Osteoblast (primary cell): Measurements from ENCODE around the gene CHN2. TPM values are rescaled to one million over a fixed set of nuclear protein-coding genes. Genes with fewer than 3 reads are reported as not detected.

Experiments used
- DNase-seq: peaks from one replicate; pipeline ENCODE4 v3.0.0; 2011; ENCODE audit warnings: low spot score, mixed read lengths; ENCODE audit not compliant: insufficient read length; ENCODE audit errors: missing footprints
- H2AFZ ChIP-seq: 2 replicates; pipeline ENCODE4 v1.6.0; 2011; ENCODE audit warnings: mild to moderate bottlenecking, low read length
- H3K27ac ChIP-seq: 2 replicates; pipeline ENCODE4 v1.5.1; 2011; ENCODE audit warnings: mild to moderate bottlenecking, low read depth, low read length, moderate library complexity
- H3K27me3 ChIP-seq: 2 replicates; pipeline ENCODE4 v1.6.0; 2012; ENCODE audit warnings: mild to moderate bottlenecking, control low read depth, inconsistent platforms, low read length, moderate library complexity; ENCODE audit not compliant: insufficient read depth
- H3K36me3 ChIP-seq: 2 replicates; pipeline ENCODE4 v1.5.1; 2011; ENCODE audit warnings: mild to moderate bottlenecking, low read length, control low read depth, moderate library complexity; ENCODE audit not compliant: insufficient read depth
- H3K4me1 ChIP-seq: 2 replicates; pipeline ENCODE4 v1.5.1; 2011; ENCODE audit warnings: mild to moderate bottlenecking, low read length, control low read depth, moderate library complexity; ENCODE audit not compliant: insufficient read depth
- H3K4me2 ChIP-seq: 2 replicates; pipeline ENCODE4 v1.6.0; 2011; ENCODE audit warnings: mild to moderate bottlenecking, low read length; ENCODE audit not compliant: insufficient read depth
- H3K4me3 ChIP-seq: fragments of 200-600 bp; sonication (generic); 3 replicates; pipeline ENCODE4 v1.5.1; 2012; ENCODE audit warnings: mild to moderate bottlenecking, low read length, inconsistent platforms; ENCODE audit not compliant: insufficient read depth
- H3K79me2 ChIP-seq: 2 replicates; pipeline ENCODE4 v1.6.0; 2012; ENCODE audit warnings: mild to moderate bottlenecking, low read length, control low read depth, inconsistent platforms; ENCODE audit not compliant: insufficient read depth
- H3K9me3 ChIP-seq: 2 replicates; pipeline ENCODE4 v1.5.1; 2011; ENCODE audit warnings: low read depth, low read length, control low read depth
- H4K20me1 ChIP-seq: 2 replicates; pipeline ENCODE4 v1.6.0; 2012; ENCODE audit warnings: mild to moderate bottlenecking, low read length, control low read depth; ENCODE audit not compliant: insufficient read depth
- total RNA-seq: library from RNA; depleted of rRNA; stranded (reverse); fragments of >200 nt; gene quantifications from 2 replicates; pipeline ENCODE4 v1.2.3, GENCODE V29; 2012
- TF ChIP-seq, protein P1 (sequence below): IDR thresholded peaks from 2 replicates; pipeline ENCODE4 v1.5.1; 2011; ENCODE audit warnings: mild to moderate bottlenecking, low read depth, low read length, moderate library complexity; ENCODE audit errors: extremely low read depth

Gene CHN2
- total RNA-seq, 1 donor, result under 0.01 TPM

DNA sequence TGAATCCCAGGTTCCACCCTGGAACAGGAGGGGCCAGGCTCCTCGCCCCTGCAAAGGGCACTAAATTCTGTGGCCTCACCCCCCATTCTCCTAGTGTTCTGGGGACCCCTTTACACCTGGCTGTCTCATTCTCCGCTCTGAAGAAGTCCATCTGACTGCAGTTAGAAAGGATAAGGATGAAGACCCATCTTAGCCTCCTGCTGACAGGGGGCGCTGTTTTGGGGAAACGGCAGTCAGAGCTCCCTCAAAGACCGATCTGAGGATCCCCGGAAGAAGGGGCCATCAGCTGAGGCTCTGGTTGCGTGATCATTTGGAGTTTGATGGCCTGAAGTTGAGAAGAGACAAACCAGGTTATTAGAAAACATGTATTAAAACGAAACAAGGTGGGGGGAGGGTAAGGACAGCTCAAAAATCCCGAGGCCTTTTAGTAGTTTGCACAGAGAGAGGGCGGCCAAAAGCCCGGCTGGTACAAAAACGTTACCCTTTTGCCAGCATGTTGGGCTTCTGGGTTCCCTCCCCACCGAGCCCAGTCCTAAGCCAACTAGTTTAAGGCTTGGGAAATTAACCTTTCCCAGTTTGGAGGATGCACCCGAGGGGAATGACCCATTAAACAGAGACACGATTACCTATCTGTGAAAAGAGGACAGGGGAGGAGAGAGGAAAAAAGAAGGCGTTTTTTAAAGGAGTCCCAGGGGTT, 102.8 kb downstream of the CHN2 start:
- TF ChIP-seq, protein P1, sequence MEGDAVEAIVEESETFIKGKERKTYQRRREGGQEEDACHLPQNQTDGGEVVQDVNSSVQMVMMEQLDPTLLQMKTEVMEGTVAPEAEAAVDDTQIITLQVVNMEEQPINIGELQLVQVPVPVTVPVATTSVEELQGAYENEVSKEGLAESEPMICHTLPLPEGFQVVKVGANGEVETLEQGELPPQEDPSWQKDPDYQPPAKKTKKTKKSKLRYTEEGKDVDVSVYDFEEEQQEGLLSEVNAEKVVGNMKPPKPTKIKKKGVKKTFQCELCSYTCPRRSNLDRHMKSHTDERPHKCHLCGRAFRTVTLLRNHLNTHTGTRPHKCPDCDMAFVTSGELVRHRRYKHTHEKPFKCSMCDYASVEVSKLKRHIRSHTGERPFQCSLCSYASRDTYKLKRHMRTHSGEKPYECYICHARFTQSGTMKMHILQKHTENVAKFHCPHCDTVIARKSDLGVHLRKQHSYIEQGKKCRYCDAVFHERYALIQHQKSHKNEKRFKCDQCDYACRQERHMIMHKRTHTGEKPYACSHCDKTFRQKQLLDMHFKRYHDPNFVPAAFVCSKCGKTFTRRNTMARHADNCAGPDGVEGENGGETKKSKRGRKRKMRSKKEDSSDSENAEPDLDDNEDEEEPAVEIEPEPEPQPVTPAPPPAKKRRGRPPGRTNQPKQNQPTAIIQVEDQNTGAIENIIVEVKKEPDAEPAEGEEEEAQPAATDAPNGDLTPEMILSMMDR, result peak; percentile 18
- H3K4me2 ChIP-seq, result no peak overlapping the region
- no peak overlapping the region for H2AFZ ChIP-seq
- peaks cover 15% of the 10 kb centered on the region for H3K27me3 ChIP-seq
- H3K27ac ChIP-seq, result no peak overlapping the region
- H3K9me3 ChIP-seq, result no peaks in the 10 kb centered on the region
- H3K79me2 ChIP-seq, result no peaks in the 10 kb centered on the region
- no peaks in the 10 kb centered on the region for H3K36me3 ChIP-seq
- DNase-seq, result no peak
- no peaks in the 10 kb centered on the region for H4K20me1 ChIP-seq
- no peak overlapping the region for H3K4me3 ChIP-seq
- H3K4me1 ChIP-seq, result no peaks in the 10 kb centered on the region

DNA sequence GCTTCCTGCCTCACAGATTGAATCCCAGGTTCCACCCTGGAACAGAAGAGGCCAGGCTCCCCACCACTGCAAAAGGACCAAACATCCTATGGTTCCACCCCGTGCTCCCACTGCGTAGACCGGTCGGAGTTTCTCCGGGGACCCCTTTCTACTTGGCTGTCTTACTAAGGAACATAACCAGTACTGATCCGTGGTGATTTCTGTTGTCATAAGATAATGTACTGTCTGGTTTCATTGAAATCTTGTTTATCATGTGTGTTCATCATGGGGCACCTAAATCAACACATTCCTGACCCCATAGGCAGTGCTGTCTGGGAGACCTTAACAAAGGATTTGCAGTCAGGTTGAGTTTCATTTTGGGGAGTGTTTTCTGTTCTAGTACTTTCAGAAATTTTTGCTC, 104.5 kb downstream of the CHN2 start:
- Histone ChIP-seq H2AFZ (no peak overlapping the region), H3K27ac (no peak overlapping the region), H3K4me1 (no peaks in the 10 kb centered on the region), H3K9me3 (no peaks in the 10 kb centered on the region), H3K4me2 (no peak overlapping the region), H3K27me3 (peaks cover 15% of the 10 kb centered on the region), H3K36me3 (no peaks in the 10 kb centered on the region), H3K4me3 (no peak overlapping the region), H4K20me1 (no peaks in the 10 kb centered on the region), H3K79me2 (no peaks in the 10 kb centered on the region)
- no peak for DNase-seq
- TF ChIP-seq, protein P1, result no peak

DNA sequence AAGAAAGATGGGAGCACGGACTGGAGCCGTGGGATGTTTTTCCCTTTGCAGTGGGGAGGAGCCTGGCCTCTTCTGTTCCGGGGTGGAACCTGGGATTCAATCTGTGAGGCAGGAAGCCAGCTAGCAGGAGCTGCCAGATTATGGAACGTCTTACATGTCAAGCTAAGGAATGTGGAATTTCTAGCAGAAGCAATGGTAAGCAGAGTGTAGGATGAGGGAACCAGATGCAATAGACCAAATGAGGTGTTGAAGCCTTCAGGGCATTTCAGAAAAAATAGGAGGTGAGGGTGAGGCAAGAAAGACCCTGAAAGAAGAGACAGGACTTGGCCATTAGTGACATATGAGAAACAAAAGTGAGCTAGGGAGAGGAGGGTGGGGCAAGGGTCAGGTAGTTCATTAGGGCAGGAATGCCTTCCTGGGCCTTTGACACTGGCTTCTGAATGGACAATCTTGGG, 105.5 kb downstream of the CHN2 start:
- TF ChIP-seq, protein P1, result no peak
- no peak overlapping the region for H3K4me3 ChIP-seq
- H3K4me1 ChIP-seq, result no peaks in the 10 kb centered on the region
- H3K4me2 ChIP-seq, result no peak overlapping the region
- H3K9me3 ChIP-seq, result no peaks in the 10 kb centered on the region
- no peaks in the 10 kb centered on the region for H3K36me3 ChIP-seq
- DNase-seq, result no peak
- peaks cover 15% of the 10 kb centered on the region for H3K27me3 ChIP-seq
- no peak overlapping the region for H3K27ac ChIP-seq
- H3K79me2 ChIP-seq, result no peaks in the 10 kb centered on the region
- no peak overlapping the region for H2AFZ ChIP-seq
- H4K20me1 ChIP-seq, result no peaks in the 10 kb centered on the region

DNA sequence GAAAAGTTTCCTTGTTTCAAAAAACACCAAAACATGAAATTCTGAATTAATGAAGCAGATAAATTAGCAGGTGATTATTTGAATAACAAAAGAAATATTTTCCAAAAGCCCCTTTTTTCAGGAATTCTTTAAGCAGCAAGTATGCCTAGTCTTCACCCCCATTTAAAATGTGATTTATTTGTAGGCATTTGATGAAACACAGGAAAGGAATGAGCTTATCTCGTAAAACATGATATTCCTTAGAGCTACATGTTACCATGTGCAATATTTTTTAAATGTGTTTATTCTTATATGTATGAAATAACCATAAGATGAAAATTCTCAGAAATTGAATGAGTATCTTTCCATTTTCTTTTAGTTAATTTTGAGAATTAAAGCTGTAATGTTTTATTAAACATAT, 106.1 kb downstream of the CHN2 start:
- Histone ChIP-seq H3K27me3 (peaks cover 15% of the 10 kb centered on the region), H3K4me1 (no peaks in the 10 kb centered on the region), H4K20me1 (no peaks in the 10 kb centered on the region), H3K27ac (no peak overlapping the region), H3K9me3 (no peaks in the 10 kb centered on the region), H2AFZ (no peak overlapping the region), H3K4me2 (no peak overlapping the region), H3K79me2 (no peaks in the 10 kb centered on the region), H3K4me3 (no peak overlapping the region), H3K36me3 (no peaks in the 10 kb centered on the region)
- TF ChIP-seq, protein P1, result no peak
- DNase-seq, result no peak
